Small intestine (tissue), 7 donors: Measurements from ENCODE around the gene CRMP1. TPM values are rescaled to one million over a fixed set of nuclear protein-coding genes. Genes with fewer than 3 reads are reported as not detected.
"Not testable (repeated sequence)": the region's sequence is repeated elsewhere in the genome, so short reads cannot be mapped to it uniquely, and the experiment has no call there.

Experiments used
- DNase-seq, 2 donors: peaks; one replicate each; pipeline versions ENCODE4 v3.0.0 to v3.0.0-alpha.2; 2013
- FAIRE-seq: peaks from 2 replicates; lab custom pipeline; 2012; peaks lifted over from hg19 to GRCh38; lab: Jason Lieb, UNC
- H3K27ac ChIP-seq, 3 donors: one replicate each; pipeline ENCODE4 v1.5.1; 2013; ENCODE audit warnings: low read length in 2 of 3, mild to moderate bottlenecking in 2 of 3, control low read depth in 1 of 3, inconsistent platforms in 1 of 3, low read depth in 1 of 3, moderate library complexity in 1 of 3
- H3K27me3 ChIP-seq, 3 donors: one replicate each; pipeline ENCODE4 v1.6.1; 2013; ENCODE audit warnings: low read length in 3 of 3, inconsistent platforms in 1 of 3; ENCODE audit not compliant: control insufficient read depth in 3 of 3, insufficient read depth in 3 of 3
- H3K36me3 ChIP-seq, 3 donors: one replicate each; pipeline ENCODE4 v1.6.1; 2013; ENCODE audit warnings: low read length in 3 of 3, inconsistent platforms in 1 of 3, low read depth in 1 of 3, mild to moderate bottlenecking in 1 of 3, moderate library complexity in 1 of 3; ENCODE audit not compliant: control insufficient read depth in 3 of 3, insufficient read depth in 2 of 3
- H3K4me1 ChIP-seq, 3 donors: one replicate each; pipeline ENCODE4 v1.6.1; 2013; ENCODE audit warnings: low read length in 2 of 3, inconsistent platforms in 1 of 3, low read depth in 1 of 3, mild to moderate bottlenecking in 1 of 3, moderate library complexity in 1 of 3; ENCODE audit not compliant: control insufficient read depth in 3 of 3, insufficient read depth in 2 of 3
- H3K4me3 ChIP-seq, 3 donors: one replicate each; pipeline ENCODE4 v1.5.1; 2013; ENCODE audit warnings: low read length in 3 of 3, control low read depth in 1 of 3, inconsistent platforms in 1 of 3, low read depth in 1 of 3, mild to moderate bottlenecking in 1 of 3, moderate library complexity in 1 of 3
- H3K9me3 ChIP-seq, 2 donors: one replicate each; pipeline ENCODE4 v1.6.1; 2013; ENCODE audit warnings: low read depth in 1 of 2, low read length in 1 of 2; ENCODE audit not compliant: control insufficient read depth in 2 of 2, insufficient read depth in 1 of 2
- WGBS, 3 donors: extraction: QIAGEN DNeasy Blood & Tissue Kit; methylation state at CpG; one replicate each; pipeline ENCODE4 v1.1.7; 2013; 5-methylcytosine and 5-hydroxymethylcytosine counted together
- polyA plus RNA-seq, 4 donors: library from polyadenylated mRNA; stranded (reverse) in 3 of 4; unstranded in 1 of 4; fragments of 200-250 nt in 3 of 4; fragments of 120-200 nt in 1 of 4; gene quantifications; one replicate each; pipeline versions ENCODE4 v1.2.1 to v1.2.3, GENCODE V29; 2013
- donor health status: healthy with polysubstance abuse.
- donor health status: control.
- donor health status: control.
- donor health status: Bipolar disorder and iron deficiency.
- donor health status: healthy.

Gene CRMP1
- polyA plus RNA-seq, 4 donors, result 0.22 to 9.1 (median 3.9) TPM

DNA sequence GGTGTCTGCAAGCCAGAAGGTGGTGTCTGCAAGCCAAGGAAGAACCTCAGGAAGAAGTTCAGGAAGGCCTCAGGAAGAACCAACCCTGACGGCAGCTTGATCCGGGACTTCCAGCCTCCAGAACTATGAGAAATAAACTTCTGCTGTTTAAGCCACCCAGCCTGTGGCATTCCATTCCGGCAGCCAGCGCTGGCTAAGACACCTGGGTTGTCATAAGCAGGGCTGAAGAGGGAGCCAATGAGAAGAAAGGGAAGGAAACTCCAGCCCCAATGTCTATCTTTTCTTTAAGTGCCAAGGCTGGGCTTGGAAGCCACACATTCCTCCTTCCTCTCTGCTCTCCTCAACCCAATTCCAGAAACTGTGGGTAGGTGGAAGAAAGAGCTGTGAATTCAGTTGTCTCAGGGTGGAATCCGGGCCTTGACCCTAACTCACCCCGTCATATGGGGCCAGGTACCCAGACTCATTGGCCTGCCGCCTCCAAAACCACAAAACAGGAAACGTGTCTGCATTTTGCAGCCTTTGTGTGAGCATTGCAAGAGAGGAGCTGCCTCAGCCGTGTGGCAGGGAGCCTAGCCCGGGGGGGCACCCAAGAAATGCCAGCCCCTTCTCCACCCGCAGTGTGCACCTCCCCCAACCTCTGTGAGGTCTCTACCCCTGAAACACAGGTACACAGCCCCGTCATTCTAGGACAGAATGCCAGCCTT, 26.8 kb downstream of the CRMP1 start:
- 65 to 70% (median 67%) methylated on average over 12 of the region's 12 CpGs for WGBS, 3 donors
- no peak for DNase-seq
- no peaks in the 10 kb centered on the region for H3K36me3 ChIP-seq
- H3K4me3 ChIP-seq, result no peak overlapping the region
- no peak overlapping the region for H3K27ac ChIP-seq
- no peaks in the 10 kb centered on the region for H3K27me3 ChIP-seq
- H3K4me1 ChIP-seq, result no peaks in the 10 kb centered on the region
- no peaks in the 10 kb centered on the region for H3K9me3 ChIP-seq
- FAIRE-seq, result no peak

DNA sequence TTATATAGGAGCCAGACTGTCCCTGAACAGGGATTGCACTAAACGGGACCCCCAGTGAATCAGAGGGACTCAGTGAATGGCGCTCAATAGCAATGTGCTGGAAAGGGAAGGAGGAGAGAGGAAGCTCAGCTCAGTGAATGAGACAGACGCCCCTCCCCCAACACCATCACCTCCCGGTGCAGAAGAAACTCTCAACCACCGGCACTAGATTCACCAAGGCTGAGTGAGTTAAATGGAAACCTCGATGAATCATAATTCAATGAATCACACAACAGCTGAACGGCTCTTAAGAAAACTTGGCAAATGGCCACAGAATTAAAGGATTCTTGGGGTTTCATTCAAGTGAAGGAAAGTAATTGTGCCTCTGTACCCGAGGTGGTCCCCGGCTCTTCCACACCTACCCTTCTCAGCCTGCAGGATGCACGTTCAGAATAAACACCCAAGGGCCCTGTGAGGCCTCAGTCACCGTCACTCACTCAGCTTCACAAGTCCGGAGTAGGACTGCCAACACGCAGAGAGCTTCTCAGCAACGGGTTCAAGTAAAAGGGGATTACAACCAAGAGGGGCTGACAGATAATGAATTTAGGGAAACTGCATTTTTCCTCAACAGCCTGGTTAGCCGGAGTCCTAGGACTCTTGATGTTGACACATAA, 29.3 kb downstream of the CRMP1 start:
- Histone ChIP-seq H3K4me3 (no peak overlapping the region), H3K27me3 (no peaks in the 10 kb centered on the region), H3K4me1 (no peaks in the 10 kb centered on the region), H3K36me3 (peaks cover 0 to 3% (median 0%) of the 10 kb centered on the region in 3 donors), H3K27ac (no peak overlapping the region), H3K9me3 (no peaks in the 10 kb centered on the region)
- WGBS, 3 donors, result 42 to 52% (median 44%) methylated on average over 15 of the region's 15 CpGs
- FAIRE-seq, result no peak
- no peak for DNase-seq

DNA sequence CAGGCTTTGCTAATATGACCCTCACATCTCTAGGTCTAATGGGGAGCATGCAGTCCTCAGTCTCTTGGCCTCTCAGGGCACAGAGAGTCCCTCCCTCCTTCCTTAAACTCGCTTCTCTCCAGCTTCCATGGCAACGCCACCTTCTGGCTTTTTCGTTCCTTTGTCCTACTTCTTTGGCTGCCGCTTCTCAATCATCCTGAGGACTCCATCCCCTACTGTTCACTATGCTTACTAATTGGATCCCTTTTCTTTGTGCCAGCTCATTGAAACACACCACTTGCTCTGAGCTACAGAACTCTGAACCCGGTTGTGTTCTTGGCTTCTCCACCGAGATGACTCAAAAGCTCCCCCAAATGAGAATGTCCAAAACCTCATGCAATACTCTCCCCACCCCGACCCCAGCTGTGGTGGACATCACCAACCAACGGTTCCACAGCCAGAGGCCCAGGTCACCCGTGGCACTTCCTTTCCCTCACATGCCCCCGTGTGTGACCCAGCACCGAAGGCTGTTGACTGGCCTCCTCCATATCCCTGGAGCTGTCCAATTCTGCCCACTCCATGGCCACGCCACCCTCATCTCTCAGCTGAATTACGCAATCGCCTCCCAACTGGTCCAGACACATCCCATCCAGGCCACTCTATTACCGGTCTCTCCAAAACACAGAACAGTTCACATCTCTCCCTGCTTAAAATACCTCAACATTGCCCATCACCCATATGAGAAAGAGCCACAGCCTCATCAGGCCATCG, 34.7 kb downstream of the CRMP1 start:
- Histone ChIP-seq H3K9me3 (no peaks in the 10 kb centered on the region), H3K27ac (no peak overlapping the region), H3K4me3 (no peak overlapping the region), H3K36me3 (peaks cover 0 to 6% (median 0%) of the 10 kb centered on the region in 3 donors), H3K4me1 (no peaks in the 10 kb centered on the region), H3K27me3 (no peaks in the 10 kb centered on the region)
- WGBS, 3 donors, result 81 to 87% (median 84%) methylated on average over 16 of the region's 16 CpGs
- FAIRE-seq, result no peak
- no peak for DNase-seq

DNA sequence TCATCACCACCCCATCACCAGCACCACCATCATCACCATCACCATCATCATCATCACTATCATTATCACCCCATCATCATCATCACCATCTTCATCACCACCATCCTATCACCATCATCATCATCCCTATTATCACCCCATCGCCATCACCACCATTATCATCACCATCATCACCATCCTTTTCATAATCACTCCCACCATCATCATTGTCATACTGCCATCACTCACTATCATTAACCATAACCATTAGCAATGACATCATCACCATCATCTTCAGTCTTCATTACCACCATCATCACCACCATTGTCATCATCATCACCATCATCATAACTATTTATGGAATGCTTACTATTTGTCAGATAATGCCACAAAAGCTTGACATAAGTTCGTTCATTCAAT, 35.7 kb downstream of the CRMP1 start:
- no peaks in the 10 kb centered on the region for H3K4me1 ChIP-seq
- H3K36me3 ChIP-seq, result peaks cover 0 to 6% (median 0%) of the 10 kb centered on the region in 3 donors
- 67 to 85% (median 78%) methylated on average over 2 of the region's 2 CpGs for WGBS, 3 donors
- FAIRE-seq, result no peak
- no peak for DNase-seq
- H3K27ac ChIP-seq, result no peak overlapping the region
- no peak overlapping the region for H3K4me3 ChIP-seq
- H3K27me3 ChIP-seq, result no peaks in the 10 kb centered on the region
- no peaks in the 10 kb centered on the region for H3K9me3 ChIP-seq

DNA sequence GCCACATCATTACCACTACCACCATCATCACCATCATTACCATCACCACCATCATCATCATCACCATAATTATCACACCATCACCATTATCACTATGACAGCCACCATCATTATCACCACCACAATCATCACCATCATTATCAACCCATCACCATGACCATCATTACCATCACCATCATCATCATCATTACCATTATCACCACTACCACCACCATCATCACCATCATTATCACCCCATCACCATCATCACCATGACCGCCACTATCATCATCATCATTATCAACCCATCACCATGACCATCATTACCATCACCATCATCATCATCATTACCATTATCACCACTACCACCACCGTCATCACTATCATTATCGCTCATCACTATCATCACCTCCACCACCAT, 36.5 kb downstream of the CRMP1 start:
- not testable (repeated sequence) for H3K4me3 ChIP-seq, H3K27ac ChIP-seq, H3K9me3 ChIP-seq, H3K4me1 ChIP-seq, FAIRE-seq, H3K36me3 ChIP-seq, DNase-seq, H3K27me3 ChIP-seq
- 94 to 99% (median 95%) methylated on average over 3 of the region's 3 CpGs for WGBS, 3 donors

DNA sequence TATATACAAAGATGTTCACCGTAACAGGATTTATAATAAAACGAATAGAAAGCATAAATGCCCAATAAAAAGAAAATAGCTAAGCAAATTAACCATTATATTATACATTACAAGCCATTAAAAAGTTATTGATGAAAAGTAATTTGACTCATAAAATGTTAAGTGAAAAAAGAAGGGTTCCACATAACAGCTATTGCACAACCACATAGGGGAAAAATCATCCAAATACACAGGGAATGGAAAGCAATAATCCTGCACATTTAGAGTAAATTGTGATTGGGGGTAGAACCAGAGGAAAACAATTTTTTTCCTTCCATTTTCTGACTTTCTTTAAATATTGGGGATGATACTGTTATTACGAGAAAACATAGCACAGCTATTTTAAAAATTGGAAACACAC, 38.0 kb downstream of the CRMP1 start:
- WGBS, 3 donors, result 85 to 89% (median 85%) methylated on average over 3 of the region's 3 CpGs
- no peaks in the 10 kb centered on the region for H3K4me1 ChIP-seq
- DNase-seq (no peak), FAIRE-seq (no peak)
- H3K4me3 ChIP-seq, result no peak overlapping the region
- no peak overlapping the region for H3K27ac ChIP-seq
- no peaks in the 10 kb centered on the region for H3K27me3 ChIP-seq
- no peaks in the 10 kb centered on the region for H3K9me3 ChIP-seq
- peaks cover 0 to 7% (median 0%) of the 10 kb centered on the region in 3 donors for H3K36me3 ChIP-seq

DNA sequence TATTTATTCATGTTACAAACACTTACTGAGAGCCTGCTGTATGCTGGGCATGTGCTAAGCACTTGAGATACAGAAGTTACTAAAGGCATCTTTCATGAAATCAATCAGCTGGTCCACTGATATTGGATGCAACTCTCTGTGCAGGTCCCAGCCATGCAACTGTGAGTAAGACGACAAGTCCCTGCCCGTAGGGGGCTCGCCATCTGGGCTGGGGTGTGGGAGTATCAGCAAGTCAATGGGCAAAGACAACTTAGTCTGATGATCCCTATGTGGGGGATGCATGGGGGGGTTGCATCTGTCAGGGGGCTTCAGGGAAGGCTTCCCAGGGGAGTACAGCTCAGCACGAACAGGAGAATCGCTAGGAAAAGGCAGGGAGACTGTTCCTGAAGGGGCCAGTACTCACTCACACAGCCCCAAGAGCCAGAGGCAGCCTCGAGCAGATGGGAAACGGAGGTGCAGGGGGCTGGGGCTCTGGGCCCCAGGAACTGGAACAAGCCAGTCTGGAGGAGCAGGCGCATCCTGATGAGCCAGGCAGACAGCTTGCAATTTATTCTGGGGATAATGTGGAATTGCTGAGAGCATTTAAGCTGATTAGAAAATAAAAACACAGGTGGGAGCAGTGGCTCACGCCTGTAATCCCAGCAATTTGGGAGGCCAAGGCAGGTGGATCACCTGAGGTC, 40.2 kb downstream of the CRMP1 start:
- H3K27ac ChIP-seq, result no peak overlapping the region
- no peak overlapping the region for H3K4me3 ChIP-seq
- 63 to 83% (median 70%) methylated on average over 9 of the region's 9 CpGs for WGBS, 3 donors
- no peaks in the 10 kb centered on the region for H3K27me3 ChIP-seq
- no peaks in the 10 kb centered on the region for H3K9me3 ChIP-seq
- no peak for DNase-seq
- H3K4me1 ChIP-seq, result no peaks in the 10 kb centered on the region
- no peak for FAIRE-seq
- H3K36me3 ChIP-seq, result peaks cover 0 to 4% (median 0%) of the 10 kb centered on the region in 3 donors

DNA sequence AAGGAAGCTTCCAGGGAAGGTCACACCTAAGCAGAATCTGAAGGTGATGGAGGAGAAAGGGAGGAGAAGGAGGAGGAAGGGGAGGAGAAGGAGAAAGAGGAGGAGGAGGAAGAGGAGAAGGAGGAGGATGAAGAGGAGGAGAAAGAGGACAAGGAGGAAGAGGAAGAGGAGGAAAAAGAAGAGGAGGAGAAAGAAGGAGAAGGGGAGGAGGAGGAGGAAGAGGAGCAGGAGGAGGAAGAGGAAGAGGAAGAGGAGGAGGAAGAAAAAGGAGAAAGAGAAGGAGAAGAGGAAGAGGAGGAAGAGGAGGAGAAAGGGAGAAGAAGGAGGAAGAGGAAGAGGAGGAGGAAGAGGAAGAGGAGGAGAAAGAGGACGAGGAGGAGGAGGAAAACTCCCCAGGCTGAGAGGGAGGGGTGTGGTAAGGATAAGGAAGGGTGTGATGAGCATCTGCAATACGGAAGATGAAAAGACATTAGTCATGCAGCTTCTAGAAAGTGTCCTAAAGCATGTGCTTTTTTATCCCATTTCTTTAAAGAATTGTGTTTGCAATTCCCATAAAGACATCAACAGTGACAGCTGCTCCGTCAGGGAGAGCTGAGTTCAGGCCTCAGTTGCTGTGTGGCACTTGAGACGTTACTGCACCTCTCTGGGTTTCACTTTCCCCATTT, 41.1 kb downstream of the CRMP1 start:
- FAIRE-seq (no peak), DNase-seq (no peak)
- Histone ChIP-seq H3K27ac (no peak overlapping the region), H3K27me3 (no peaks in the 10 kb centered on the region), H3K9me3 (no peaks in the 10 kb centered on the region), H3K36me3 (peaks cover 0 to 4% (median 0%) of the 10 kb centered on the region in 3 donors), H3K4me1 (no peaks in the 10 kb centered on the region), H3K4me3 (no peak overlapping the region)
- WGBS, 3 donors, result 53 to 73% (median 64%) methylated on average over 4 of the region's 4 CpGs
